ENCODE data around the gene ARL6IP4. TPM values are rescaled to one million over a fixed set of nuclear protein-coding genes. Genes with fewer than 3 reads are reported as not detected.

The ARL6IP4 gene
- polyA plus RNA-seq, 10 donors, result 112 to 190 (median 145) TPM

GRCh38 chr12:123031171-123031845 is 50.8 kb downstream of the ARL6IP4 start:
- DNase-seq, result no peak

Other genes starting within 250 kb of the ARL6IP4 start
- gene HCAR1, start 249.8 kb upstream of the ARL6IP4 start, polyA plus RNA-seq (ENCODE audit: insufficient read length in 10 of 10), result 1 to 10 TPM in 1 of 10 donors, under 1 TPM in 9; 0.07 to 1.5 (median 0.19) TPM
- gene DENR, start 227.9 kb upstream of the ARL6IP4 start, polyA plus RNA-seq (ENCODE audit: insufficient read length in 10 of 10), result 10 to 100 TPM; 53.4 to 72.8 (median 63.7) TPM
- gene CCDC62, start 206.1 kb upstream of the ARL6IP4 start, polyA plus RNA-seq (ENCODE audit: insufficient read length in 10 of 10), result 1 to 10 TPM in 4 of 10 donors, under 1 TPM in 6; 0.27 to 2.0 (median 0.91) TPM
- 1 to 10 TPM; 4.6 to 9.5 (median 7.3) TPM for gene HIP1R, start 145.2 kb upstream of the ARL6IP4 start, polyA plus RNA-seq (ENCODE audit: insufficient read length in 10 of 10)
- 10 to 100 TPM; 17.8 to 26.6 (median 20.7) TPM for gene VPS37B, start 84.6 kb upstream of the ARL6IP4 start, polyA plus RNA-seq (ENCODE audit: insufficient read length in 10 of 10)
- gene ABCB9, start 14.2 kb upstream of the ARL6IP4 start, polyA plus RNA-seq (ENCODE audit: insufficient read length in 10 of 10), result 1 to 10 TPM; 2.0 to 6.1 (median 3.5) TPM
- gene OGFOD2, start 5.4 kb upstream of the ARL6IP4 start, polyA plus RNA-seq (ENCODE audit: insufficient read length in 10 of 10), result 10 to 100 TPM in 4 of 10 donors, 1 to 10 TPM in 6; 8.5 to 14.1 (median 9.6) TPM
- gene PITPNM2, start 170.4 kb downstream of the ARL6IP4 start, polyA plus RNA-seq (ENCODE audit: insufficient read length in 10 of 10), result 1 to 10 TPM; 3.4 to 6.7 (median 5.6) TPM